Measurements from ENCODE around the gene SLC27A3.

GRCh38 chr1:153790966-153791647 lies 15.9 kb downstream of the SLC27A3 start:
- TF ChIP-seq CTCF (IDR thresholded peaks at IDR 0.05; ENCODE audit: low read length) = no peak
- no peak for TF ChIP-seq EZH2 (optimal IDR thresholded peaks at IDR 0.05; ENCODE audit: low read depth, low read length)

All from MM.1S (cell line).